HepG2 (cell line): ENCODE data around the gene DSTN. TPM values are rescaled to one million over a fixed set of nuclear protein-coding genes. Genes with fewer than 3 reads are reported as not detected.
A peak's percentile ranks its signal among the peaks of the same experiment; 100 is the strongest.

ENCODE experiments used
- ELF3 ChIP-seq: IDR thresholded peaks from 2 replicates; pipeline ENCODE4 v1.6.1; 2016; ENCODE audit warnings: missing genetic modification reagents, missing compliant biosample characterization
- FOXO1 ChIP-seq: sonication (generic); formaldehyde crosslinking; IDR thresholded peaks from 2 replicates; pipeline ENCODE4 v1.4.0; 2020; ENCODE audit warnings: missing genetic modification reagents
- HDAC1 ChIP-seq: sonication (generic); formaldehyde crosslinking; IDR thresholded peaks from 2 replicates; pipeline ENCODE4 v1.5.1; 2020; ENCODE audit warnings: mild to moderate bottlenecking, missing genetic modification reagents
- IKZF4 ChIP-seq: sonication (generic); formaldehyde crosslinking; IDR thresholded peaks from 2 replicates; pipeline ENCODE4 v1.5.1; 2020; ENCODE audit warnings: borderline replicate concordance, mild to moderate bottlenecking, low read depth, missing genetic modification reagents; ENCODE audit errors: not compliant biosample characterization
- KAT7 ChIP-seq: IDR thresholded peaks from 2 replicates; pipeline ENCODE4 v1.6.1; 2018; ENCODE audit warnings: borderline replicate concordance, missing compliant biosample characterization
- MED8 ChIP-seq: sonication (generic); formaldehyde crosslinking; IDR thresholded peaks from 2 replicates; pipeline ENCODE4 v1.8.1; 2023; ENCODE audit warnings: mild to moderate bottlenecking, missing genetic modification reagents; ENCODE audit not compliant: insufficient replicate concordance
- NFKB2 ChIP-seq: sonication (generic); formaldehyde crosslinking; IDR thresholded peaks from 2 replicates; pipeline ENCODE4 v1.4.0; 2020; ENCODE audit warnings: missing genetic modification reagents, borderline replicate concordance
- NONO ChIP-seq, 2 experiments: fragments of 450-650 bp in 1 of 2; sonication (generic) in 1 of 2; formaldehyde crosslinking in 1 of 2; IDR thresholded peaks in 1 of 2; conservative IDR thresholded peaks in 1 of 2; 2 replicates each; pipeline versions ENCODE4 v1.6.1 to v1.8.0; 2017 to 2022; ENCODE audit warnings: mild to moderate bottlenecking in 1 of 2, missing genetic modification reagents in 1 of 2, moderate library complexity in 1 of 2
- NRL ChIP-seq: sonication (generic); formaldehyde crosslinking; IDR thresholded peaks from 2 replicates; pipeline ENCODE4 v1.5.0; 2020; ENCODE audit warnings: missing genetic modification reagents, mild to moderate bottlenecking, moderate library complexity, borderline replicate concordance
- RBM22 ChIP-seq: fragments of 200-400 bp; formaldehyde crosslinking; optimal IDR thresholded peaks from 2 replicates; pipeline ENCODE3; 2017; ENCODE audit warnings: mild to moderate bottlenecking, low read length, moderate library complexity
- RELA ChIP-seq: sonication (generic); formaldehyde crosslinking; IDR thresholded peaks from 2 replicates; pipeline ENCODE4 v1.4.0; 2020; ENCODE audit warnings: missing genetic modification reagents
- ZFP37 ChIP-seq: sonication (generic); formaldehyde crosslinking; IDR thresholded peaks from 2 replicates; pipeline ENCODE4 v1.4.0; 2020; ENCODE audit warnings: missing genetic modification reagents, borderline replicate concordance
- ZNF546 ChIP-seq: sonication (generic); formaldehyde crosslinking; conservative IDR thresholded peaks from 2 replicates; pipeline ENCODE4 v1.8.1; 2023; ENCODE audit warnings: mild to moderate bottlenecking, missing genetic modification reagents
- ZNF672 ChIP-seq: sonication (generic); formaldehyde crosslinking; IDR thresholded peaks from 2 replicates; pipeline ENCODE4 v1.8.1; 2022; ENCODE audit warnings: missing genetic modification reagents
- polyA plus RNA-seq, 8 experiments: library from polyadenylated mRNA; depleted of rRNA in 3 of 8; stranded (reverse) in 7 of 8; unstranded in 1 of 8; fragments of >200 nt; fragmentation: Illumina TruSeq in 4 of 8; extraction: Trizol in 4 of 8; gene quantifications; 2 replicates each; pipeline versions ENCODE4 v1.2.1 to v1.2.3, GENCODE V29; 2011 to 2016; ENCODE audit warnings: low read depth in 4 of 8, missing spikeins in 1 of 8, mixed read lengths in 1 of 8; ENCODE audit not compliant: insufficient read depth in 1 of 8
- total RNA-seq, 5 experiments: library from RNA; depleted of rRNA; stranded (reverse); fragments of >200 nt; fragmentation: Illumina TruSeq; extraction: Trizol; gene quantifications; 2 replicates each; pipeline ENCODE4 v1.2.3, GENCODE V29; 2016; ENCODE audit warnings: low read depth in 1 of 5
- TF ChIP-seq, protein P1 (sequence below): sonication (generic); formaldehyde crosslinking; IDR thresholded peaks from 2 replicates; pipeline ENCODE4 v1.9.0; 2022; ENCODE audit warnings: low read depth, missing genetic modification reagents
- TF ChIP-seq, protein P2 (sequence below): sonication (generic); formaldehyde crosslinking; IDR thresholded peaks from 2 replicates; pipeline ENCODE4 v1.4.0; 2020; ENCODE audit warnings: missing genetic modification reagents; ENCODE audit errors: not compliant biosample characterization
- TF ChIP-seq, protein P3 (sequence below): sonication (generic); formaldehyde crosslinking; IDR thresholded peaks from 2 replicates; pipeline ENCODE4 v1.4.0; 2020; ENCODE audit warnings: missing genetic modification reagents, borderline replicate concordance
- TF ChIP-seq, protein P4 (sequence below): sonication (generic); formaldehyde crosslinking; IDR thresholded peaks from 2 replicates; pipeline ENCODE4 v1.5.0; 2020; ENCODE audit warnings: mild to moderate bottlenecking, missing genetic modification reagents, moderate library complexity

DSTN gene
- total and polyA plus RNA-seq, 2 of the 13 experiments (the other 11 are each of a cell fraction or from before 2014, with no cell fraction given): 27.6 to 106 TPM

DNA sequence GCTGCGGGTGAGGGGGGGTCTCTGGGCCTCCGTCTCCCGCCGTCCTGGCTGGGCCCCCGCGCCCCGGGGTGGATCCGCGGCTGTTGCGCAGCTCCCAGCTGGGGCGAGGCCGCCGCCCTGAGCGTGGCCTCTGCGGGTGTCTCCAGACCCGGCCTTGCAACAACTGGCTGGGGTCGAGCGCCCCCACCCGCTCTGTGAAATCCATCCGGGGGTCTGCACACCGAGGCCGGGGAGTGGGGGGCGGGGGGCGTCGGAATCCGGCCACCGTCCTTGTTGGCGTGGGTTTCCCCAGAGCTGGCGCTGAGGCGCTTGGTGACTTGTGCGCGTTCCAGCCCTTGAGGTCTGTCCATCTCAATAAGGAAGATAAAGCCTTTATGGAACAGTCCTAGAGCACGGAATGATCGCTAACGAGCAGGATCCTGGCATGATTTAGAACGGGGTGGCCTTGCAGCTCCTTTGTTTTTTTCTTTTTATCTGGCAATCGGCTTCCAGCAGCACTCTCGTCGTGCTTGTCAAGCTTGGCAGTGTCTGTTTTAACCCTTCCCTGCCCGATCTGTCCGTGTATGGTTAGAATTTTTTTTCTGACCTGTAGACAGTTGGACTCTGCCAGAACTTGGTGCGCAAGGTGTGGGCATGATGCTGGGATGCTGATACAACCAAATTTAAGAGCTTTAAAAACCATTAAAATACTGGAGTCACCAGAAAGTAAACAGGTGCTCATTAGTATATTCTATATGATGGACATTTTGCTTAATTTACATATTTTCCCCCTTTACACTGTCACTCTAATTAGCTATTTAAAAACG, 675 bp downstream of the DSTN start (continued):
- TF ChIP-seq, protein P1, sequence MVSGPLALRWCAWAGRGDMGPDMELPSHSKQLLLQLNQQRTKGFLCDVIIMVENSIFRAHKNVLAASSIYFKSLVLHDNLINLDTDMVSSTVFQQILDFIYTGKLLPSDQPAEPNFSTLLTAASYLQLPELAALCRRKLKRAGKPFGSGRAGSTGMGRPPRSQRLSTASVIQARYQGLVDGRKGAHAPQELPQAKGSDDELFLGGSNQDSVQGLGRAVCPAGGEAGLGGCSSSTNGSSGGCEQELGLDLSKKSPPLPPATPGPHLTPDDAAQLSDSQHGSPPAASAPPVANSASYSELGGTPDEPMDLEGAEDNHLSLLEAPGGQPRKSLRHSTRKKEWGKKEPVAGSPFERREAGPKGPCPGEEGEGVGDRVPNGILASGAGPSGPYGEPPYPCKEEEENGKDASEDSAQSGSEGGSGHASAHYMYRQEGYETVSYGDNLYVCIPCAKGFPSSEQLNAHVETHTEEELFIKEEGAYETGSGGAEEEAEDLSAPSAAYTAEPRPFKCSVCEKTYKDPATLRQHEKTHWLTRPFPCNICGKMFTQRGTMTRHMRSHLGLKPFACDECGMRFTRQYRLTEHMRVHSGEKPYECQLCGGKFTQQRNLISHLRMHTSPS (CRISPR knock-in tag): no peak
- TF ChIP-seq, protein P2, sequence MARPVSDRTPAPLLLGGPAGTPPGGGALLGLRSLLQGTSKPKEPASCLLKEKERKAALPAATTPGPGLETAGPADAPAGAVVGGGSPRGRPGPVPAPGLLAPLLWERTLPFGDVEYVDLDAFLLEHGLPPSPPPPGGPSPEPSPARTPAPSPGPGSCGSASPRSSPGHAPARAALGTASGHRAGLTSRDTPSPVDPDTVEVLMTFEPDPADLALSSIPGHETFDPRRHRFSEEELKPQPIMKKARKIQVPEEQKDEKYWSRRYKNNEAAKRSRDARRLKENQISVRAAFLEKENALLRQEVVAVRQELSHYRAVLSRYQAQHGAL: no peak
- TF ChIP-seq ELF3 (CRISPR knock-in tag): peak; percentile 2; the same call in 1 of the 2 replicates
- peak; percentile 67; the same call in 1 of the 2 replicates for TF ChIP-seq ZNF546 (CRISPR knock-in tag)
- TF ChIP-seq ZNF672 (CRISPR knock-in tag): no peak
- peak; percentile 57 for TF ChIP-seq KAT7
- TF ChIP-seq, protein P3, sequence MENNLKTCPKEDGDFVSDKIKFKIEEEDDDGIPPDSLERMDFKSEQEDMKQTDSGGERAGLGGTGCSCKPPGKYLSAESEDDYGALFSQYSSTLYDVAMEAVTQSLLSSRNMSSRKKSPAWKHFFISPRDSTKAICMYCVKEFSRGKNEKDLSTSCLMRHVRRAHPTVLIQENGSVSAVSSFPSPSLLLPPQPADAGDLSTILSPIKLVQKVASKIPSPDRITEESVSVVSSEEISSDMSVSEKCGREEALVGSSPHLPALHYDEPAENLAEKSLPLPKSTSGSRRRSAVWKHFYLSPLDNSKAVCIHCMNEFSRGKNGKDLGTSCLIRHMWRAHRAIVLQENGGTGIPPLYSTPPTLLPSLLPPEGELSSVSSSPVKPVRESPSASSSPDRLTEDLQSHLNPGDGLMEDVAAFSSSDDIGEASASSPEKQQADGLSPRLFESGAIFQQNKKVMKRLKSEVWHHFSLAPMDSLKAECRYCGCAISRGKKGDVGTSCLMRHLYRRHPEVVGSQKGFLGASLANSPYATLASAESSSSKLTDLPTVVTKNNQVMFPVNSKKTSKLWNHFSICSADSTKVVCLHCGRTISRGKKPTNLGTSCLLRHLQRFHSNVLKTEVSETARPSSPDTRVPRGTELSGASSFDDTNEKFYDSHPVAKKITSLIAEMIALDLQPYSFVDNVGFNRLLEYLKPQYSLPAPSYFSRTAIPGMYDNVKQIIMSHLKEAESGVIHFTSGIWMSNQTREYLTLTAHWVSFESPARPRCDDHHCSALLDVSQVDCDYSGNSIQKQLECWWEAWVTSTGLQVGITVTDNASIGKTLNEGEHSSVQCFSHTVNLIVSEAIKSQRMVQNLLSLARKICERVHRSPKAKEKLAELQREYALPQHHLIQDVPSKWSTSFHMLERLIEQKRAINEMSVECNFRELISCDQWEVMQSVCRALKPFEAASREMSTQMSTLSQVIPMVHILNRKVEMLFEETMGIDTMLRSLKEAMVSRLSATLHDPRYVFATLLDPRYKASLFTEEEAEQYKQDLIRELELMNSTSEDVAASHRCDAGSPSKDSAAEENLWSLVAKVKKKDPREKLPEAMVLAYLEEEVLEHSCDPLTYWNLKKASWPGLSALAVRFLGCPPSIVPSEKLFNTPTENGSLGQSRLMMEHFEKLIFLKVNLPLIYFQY (CRISPR knock-in tag): no peak
- TF ChIP-seq NRL: 0 out of 2 replicates have a peak, but pooled peaks have one; percentile 16
- peak; percentile 59 for TF ChIP-seq IKZF4 (CRISPR knock-in tag)
- TF ChIP-seq, protein P4, sequence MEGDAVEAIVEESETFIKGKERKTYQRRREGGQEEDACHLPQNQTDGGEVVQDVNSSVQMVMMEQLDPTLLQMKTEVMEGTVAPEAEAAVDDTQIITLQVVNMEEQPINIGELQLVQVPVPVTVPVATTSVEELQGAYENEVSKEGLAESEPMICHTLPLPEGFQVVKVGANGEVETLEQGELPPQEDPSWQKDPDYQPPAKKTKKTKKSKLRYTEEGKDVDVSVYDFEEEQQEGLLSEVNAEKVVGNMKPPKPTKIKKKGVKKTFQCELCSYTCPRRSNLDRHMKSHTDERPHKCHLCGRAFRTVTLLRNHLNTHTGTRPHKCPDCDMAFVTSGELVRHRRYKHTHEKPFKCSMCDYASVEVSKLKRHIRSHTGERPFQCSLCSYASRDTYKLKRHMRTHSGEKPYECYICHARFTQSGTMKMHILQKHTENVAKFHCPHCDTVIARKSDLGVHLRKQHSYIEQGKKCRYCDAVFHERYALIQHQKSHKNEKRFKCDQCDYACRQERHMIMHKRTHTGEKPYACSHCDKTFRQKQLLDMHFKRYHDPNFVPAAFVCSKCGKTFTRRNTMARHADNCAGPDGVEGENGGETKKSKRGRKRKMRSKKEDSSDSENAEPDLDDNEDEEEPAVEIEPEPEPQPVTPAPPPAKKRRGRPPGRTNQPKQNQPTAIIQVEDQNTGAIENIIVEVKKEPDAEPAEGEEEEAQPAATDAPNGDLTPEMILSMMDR (CRISPR knock-in tag): peak; percentile 65
- no peak for TF ChIP-seq RELA (CRISPR knock-in tag)
- TF ChIP-seq RBM22: no peak
- no peak for TF ChIP-seq NONO (IDR thresholded peaks at IDR 0.05)
- TF ChIP-seq NONO (CRISPR knock-in tag; conservative IDR thresholded peaks at IDR 0.05): no peak
- no peak; the same call in 1 of the 2 replicates for TF ChIP-seq FOXO1 (CRISPR knock-in tag)
- TF ChIP-seq ZFP37: peak; percentile 18; the same call in 1 of the 2 replicates
- peak; percentile 1; the same call in 1 of the 2 replicates for TF ChIP-seq HDAC1
- peak; percentile 11; the same call in 1 of the 2 replicates for TF ChIP-seq NFKB2
- TF ChIP-seq MED8 (CRISPR knock-in tag): no peak
